ENCODE measurements around the gene LRRC15.
A peak's percentile ranks its signal among the peaks of the same experiment; 100 is the strongest.

The LRRC15 gene

DNA sequence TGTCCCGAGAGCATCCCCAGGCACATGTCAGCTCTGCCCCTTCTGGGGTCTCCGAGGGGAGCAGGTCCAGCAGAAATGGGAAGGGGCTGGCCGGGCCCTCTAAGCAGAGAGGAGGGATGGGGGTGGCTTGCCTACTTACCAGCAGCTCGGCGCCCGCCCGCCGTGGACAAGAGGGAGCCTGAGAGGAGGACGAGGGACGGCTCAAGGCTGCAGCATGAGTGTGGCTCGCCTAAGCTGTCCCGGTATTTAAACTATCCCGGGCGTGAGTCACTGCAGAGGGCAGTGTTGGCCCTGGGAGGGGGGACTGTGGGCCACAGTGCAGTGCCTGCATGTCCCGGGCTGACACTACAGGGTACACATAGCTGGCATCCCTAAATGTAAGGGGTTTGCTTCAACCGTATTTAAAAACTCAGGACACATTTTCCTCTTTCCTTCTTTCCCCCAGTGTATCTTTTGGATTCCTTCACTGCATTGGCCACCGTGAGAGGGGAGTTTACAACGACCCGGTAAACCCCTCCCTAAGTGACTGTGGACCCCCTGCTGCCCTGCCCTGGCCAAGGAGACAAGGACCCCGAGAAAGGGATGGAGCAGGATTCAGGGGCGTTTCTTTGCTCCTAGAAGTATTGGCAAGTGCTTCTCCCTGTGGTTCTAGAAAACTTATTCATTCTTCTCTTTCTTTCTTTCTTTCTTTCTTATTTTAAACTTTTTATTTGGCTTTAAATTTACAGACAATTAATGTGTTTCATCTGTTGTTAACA lies at the start of gene LRRC15:
Gene LRRC15 (minus strand): TSS at position 222 of the 758 bp plus-strand sequence. CDS start 8,700 bp downstream, outside the sequence.
- no peak for DNase-seq

DNA sequence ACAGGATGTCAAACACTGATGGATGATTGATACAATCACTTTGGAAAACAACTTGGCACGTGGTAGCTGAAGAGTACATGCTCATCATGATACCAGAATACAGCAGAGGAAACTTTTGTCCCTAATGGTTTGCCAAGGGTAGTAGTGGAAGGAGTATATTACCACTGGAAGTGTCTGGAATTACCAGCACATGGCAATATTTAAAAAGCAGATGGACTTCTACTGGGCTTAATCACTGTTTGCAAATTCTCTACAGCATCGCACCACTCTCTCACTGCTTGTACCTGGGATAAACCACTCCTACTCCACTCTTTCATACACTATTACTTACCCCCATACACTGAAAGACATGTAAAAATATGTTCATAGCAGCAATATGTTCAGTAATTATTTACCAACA lies 49.1 kb upstream of the LRRC15 start:
- no peak for DNase-seq

DNA sequence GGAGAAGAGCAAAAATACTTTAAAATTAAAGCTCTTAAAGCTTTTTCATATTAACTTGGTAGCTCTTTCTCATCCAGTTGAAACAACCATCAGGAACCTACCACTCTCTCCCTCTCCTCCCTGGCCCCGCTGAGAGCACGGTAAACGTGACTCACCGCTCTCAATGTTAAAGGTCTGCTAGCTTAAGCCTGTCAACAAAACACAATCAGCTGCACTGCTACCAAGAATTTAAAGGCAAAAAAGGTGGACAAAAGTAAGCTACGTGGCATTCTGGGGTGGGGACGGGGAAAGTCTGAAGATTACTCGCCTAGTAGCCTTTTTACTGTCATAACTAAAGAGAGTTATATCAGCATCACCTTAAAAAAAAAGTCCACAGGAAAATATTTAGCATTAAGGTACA lies 37.9 kb upstream of the LRRC15 start:
- no peak for DNase-seq

DNA sequence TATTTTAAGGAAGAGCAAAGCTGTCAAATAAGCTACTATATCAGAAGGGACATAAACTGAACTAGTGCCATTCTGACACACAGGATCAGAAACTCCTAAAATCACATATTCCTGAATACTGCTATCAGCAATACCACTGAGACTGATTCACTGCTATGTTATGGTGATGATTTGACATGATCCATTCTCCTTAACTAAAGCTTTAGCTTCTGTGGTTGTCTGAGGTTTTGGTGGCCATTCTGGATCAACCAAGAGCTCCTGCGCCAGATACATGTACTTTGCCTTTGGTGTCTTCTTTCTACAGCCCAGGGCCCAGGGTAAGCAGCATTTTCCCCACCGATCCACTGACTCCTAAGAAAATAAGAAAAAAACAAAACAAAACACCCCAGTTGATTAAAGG lies 36.2 kb upstream of the LRRC15 start:
- no peak for DNase-seq

DNA sequence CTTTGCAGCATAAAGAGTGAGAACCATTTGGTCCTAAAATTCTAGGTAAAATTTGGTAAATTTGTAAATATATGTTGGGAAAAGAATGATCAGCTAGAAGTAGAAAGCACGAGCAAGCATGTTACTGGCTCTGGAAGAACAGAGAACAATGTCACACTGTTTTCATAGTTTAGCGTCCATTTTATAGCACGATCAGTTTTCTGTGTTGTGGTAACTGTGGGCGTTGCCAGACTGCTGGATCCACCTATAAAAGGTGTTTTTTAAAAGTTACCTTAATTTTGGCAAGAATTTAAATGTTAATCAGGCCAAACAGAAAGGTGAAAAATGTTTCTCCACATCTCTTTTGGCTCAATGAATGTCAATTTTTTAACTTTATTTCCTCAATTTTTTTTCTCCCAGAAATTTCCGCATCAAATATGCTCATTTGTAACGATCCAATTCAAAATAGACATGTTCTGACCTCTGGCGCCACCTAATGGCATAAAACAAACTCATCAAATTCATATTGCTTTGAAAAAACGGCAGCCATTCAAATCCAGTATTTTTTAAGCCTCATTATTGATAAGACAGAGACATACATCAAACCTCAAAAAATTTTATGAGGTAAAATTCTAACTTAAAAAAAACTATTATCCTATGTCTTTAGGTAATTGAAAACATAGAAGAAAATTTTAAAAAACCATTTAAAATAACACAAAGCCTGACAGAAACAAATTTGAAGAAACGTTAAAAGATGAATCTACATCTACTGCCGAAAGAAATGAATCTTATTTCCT lies 35.0 kb upstream of the LRRC15 start:
- DNase-seq = peak; percentile 22

DNA sequence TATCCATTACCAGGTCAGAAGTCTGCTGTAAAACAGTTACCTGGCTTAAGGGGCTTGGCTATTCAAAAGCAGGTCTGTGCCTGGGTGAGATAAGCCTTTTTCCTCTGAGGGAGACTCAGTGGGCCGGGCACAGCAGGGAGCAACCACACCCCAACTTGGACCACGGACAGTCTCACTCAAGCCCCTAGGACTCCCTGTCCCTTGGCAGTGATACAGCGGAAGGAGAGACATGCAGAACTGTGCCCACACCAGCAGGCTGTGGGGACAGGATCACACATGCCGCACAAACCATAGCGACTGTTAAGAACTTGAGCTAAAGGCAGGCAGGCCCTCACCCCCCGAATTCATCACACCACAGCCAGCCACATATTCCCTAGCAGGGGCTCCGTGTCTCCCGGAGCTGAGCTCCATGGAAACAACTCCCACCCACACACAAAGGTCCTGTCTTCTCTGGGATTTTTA lies 32.4 kb upstream of the LRRC15 start:
- DNase-seq = no peak

DNA sequence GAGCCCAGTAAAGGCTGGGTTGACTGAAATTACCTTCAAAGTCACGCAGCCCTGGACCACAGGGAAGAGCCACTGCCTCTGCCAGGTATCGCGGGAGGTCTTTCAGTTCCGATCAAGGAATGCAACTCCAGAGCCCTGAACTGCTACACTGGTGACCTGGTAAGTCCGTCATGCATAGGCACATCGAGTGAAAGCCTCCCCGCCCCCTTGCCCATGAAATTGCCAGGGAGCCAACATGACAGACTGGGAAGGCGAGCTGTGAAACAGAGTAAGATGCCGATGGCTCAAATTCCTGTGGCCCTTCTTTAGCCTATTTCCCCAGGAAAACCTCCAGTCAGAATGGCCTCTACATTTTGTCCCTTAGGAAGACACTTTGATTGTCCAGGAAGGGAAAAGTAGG lies 31.8 kb upstream of the LRRC15 start:
- no peak for DNase-seq

DNA sequence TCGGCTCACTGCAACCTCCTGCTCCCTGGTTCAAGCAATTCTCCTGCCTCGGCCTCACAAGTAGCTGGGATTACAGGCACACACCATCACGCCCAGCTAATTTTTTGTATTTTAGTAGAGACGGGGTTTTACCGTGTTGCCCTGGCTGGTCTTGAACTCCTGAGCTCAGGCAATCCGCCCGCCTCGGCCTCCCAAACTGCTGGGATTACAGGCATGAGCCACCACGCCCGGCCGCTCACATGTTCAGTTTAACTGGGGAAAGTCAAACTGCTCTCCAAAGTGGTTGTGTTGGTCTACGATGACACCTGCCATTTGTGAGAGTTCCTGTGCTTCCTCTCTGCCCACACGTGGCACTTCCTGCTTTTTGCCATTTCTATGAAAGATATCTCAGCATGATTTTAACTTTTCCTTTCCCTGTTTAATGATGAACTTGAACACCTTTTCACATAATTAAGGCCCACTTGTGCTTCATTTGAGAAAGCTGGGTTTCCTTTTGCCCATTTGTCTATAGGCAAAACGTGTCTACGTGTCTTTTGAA lies 30.4 kb upstream of the LRRC15 start:
- no peak for DNase-seq

DNA sequence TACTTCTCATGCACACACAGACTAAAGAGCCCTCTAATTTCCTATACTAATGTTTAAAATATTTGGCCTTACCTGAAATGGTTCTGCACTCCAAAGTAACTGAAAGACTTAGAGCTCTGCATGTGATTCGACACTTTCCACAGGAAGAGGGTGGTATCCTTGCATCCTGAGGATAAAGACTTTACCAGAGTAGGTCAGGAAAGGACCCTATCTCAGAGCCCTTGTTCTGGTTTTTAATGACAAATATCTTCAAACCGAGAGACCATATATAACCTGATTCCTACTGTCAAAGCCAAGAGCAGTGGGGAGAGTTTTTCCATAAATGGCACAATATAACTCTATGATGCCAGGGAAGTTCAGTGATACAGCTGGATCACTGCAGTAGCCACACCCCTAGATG lies 29.6 kb upstream of the LRRC15 start, which contains the start of gene GP5:
Gene GP5 (minus strand): TSS at position 101 of the 400 bp plus-strand sequence. CDS start 984 bp downstream, outside the sequence.
- no peak for DNase-seq

DNA sequence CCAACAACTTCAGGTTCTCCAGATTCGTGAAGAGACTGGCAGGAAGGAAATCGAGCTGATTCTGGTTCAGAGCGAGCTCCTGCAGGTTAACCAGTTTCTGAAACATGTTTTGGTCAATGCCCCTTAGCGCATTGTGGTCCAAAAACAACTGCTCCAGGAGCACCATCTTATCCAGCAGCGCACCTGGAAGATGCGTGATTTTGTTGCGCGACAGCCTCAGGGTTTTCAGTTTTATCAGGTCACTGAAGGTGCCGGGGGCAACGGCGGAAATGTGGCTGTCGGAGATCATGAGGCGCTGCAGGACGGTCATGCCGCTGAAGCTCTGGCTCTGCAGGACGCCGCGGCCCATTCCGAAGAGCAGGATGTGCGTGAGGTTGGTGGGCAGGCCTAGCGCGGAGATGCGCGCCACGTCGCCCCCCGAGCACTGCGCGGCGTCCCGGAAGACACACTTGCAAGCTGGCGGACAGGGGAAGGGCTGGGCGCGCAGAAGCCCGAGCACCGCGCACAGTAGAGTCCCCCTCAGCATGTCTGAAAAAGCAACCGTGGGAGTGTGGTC lies 28.3 kb upstream of the LRRC15 start:
- no peak for DNase-seq

DNA sequence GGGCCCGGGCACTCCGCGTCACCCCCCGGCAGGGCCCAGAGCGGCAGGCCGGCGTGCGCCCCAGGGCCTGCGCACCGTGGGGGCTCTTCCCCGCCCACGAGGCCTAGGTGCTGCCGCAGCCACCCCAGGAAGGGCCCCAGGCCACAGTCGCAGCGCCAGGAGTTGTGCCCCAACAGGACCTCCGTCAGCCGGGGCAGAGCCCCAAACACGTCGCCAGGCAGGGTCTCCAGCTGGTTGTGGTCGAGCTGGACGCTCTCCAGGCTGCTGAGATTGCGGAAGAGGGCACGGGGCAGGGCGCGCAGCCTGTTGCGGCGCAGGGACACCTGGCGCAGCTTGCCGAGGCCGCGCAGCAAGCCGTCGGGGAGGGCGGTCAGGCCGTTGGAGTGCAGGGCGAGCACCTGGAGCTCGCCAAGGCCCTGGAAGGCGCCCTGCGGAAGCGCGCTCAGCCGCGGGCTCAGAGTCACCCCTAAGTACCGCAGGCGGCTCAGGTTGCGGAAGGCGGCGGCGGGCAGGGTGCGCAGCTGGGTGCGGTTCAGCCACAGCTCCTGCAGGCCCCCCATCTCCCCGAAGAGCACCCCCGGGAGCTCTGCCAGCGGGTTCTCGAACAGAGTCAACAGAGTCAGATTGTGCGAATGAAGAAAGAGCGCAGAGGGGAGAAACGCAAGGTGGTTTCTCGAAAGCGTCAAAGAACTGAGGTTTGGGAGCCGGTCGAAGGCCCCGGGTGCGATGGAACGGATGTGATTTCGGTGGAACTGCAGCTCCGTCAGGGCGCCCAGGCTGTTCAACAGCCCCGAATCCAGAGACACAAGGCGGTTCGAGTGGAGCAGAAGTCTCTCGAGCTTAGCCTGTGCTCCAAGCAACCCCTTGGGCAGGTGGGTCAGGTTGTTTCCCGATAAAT lies 27.6 kb upstream of the LRRC15 start:
- DNase-seq = peak; percentile 48

DNA sequence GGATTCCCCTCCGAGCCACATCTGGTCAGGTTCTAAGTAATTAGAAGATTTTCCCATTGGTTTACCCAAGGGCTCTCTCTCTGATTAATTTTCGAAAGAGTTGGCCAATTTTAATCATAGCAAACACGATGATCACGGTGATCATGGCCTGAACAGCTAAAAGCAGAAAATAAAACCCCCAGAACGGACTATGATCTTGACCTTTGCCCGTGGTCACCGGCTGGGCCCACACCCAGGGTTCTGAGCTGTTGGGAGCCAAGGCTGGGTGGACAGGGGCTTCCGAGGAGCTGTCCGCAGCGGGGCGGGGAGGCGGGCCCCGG lies 27.0 kb upstream of the LRRC15 start:
- DNase-seq = no peak

DNA sequence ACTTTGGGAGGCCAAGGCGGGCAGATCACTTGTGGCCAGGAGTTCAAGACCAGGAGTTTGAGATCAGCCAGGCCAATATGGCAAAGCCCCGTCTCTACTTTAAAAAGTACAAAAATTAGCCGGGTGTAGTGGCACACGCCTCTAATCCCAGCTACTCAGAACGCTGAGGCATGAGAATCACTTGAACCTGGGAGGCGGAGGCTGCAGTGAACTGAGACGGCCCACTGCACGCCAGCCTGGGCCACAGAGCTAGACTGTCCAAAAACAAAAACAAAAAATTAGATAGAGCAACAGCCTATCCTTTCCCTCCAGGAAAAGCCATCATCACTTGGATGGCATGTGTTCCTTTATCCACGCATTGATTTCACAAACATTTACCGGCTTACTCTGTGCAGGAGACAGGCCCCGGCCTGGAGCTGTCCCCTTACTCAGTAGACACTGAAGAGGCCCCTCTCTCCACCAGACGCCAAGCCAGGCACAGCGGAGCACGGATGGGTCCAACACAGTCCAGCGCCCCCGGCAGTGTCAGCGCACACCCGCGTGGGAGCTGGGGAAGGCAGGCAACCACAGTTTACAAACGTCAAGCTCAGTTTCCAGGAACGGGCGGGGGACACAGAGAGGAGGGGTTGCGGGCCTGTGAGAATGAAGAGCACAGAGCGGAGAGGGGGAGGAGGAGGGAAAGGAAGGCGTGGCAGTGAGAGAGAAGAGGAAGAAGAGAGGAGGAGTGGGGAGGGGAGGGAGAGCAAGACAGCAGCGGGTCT lies 26.4 kb upstream of the LRRC15 start:
- DNase-seq = peak; percentile 54

DNA sequence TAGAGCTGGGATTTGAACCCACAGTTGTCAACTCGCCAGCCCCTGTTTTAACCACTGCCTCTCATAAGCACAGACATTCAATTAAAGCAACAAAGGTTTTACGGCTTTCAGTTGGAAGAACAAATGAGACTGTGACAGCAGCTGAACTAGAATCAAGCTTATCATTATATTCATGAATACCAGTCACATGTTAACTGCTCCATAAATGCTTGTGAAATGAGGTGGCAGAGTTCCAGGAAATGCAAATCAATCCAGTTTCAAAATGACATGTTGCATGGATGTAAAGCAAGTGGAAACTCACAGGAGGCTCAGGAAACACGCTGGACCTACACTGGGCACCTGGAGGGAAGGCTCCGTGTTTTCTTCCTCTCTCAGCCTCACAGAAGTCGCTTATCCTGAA lies 25.7 kb upstream of the LRRC15 start:
- DNase-seq = no peak

DNA sequence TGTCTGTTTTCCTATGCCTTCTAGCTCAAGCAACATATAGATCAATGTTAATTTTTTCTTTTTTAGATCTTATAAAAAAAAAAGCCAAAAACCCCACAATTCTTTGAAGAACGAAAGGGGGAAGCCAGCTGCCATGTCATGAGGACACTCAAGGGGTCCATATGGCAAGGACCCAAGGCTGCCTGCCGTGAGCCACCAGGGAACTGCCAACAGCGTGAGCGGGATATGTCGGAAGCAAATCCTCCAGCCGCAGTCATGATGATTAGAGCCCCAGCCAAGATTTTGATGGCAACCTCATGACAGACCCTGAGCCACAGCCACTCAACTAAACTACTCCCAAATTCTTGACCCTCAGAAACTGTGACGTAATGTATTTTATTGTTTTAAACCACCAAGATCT lies 23.0 kb upstream of the LRRC15 start:
- DNase-seq = no peak

DNA sequence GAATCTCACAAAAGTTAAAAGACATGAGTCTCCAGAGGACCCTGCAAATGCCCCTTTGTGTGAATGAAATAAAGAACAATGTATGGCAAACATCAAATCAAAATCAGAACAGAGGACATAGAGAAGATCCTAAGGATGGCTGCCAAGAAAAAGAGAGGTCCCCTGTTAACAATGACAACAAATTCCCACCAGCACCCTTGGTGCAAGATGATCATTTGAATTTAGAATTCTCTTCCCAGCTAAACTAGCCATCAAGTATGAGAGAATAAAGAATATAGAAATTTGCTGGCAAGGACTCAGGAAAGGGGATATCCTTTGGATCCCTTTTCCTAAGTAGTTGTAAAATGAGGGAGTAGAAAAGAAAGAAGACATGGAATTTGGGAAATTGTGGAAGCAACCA lies 21.3 kb upstream of the LRRC15 start:
- DNase-seq = no peak

DNA sequence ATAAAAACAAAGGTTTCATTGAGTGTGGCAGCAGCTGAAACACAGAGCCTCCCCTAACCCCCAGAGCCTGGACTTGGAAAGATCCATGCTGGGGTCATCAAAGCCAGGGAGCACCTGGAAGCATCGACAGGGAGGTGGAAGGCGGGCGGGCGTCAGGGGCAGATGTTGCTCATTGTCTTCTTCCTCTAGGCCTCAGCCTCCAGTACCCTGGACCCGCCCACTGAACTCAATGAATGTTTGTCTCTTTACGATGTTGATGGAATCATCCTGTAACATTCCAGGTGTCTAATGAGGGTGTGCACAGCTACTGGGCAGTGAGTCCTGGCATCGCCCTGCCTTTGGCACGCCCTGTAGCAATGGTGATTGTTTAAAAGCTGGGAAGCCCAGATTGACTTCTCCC lies 19.7 kb upstream of the LRRC15 start:
- no peak for DNase-seq

DNA sequence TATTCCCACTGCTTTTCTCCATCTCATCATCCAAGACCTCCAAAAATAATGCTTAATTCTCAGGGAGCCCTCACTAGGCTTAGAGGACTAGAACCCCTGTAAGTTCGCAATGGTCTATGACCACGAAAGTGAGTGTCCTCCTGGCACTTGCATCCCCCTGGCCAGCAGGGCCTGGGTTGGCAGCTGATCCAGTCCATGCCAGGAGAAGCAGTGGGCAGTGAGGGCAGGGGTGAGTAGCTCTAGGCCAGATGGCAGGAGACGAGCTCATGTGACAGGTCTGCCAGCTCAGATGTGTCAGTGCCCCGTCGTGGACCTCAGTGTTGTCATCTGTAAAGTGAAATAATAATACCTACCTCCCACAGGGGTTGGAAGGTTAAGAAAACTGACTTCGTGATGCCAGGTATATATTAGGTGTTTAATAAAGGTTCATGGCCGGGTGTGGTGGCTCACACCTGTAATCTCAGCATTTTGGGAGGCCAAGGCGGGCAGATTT lies 18.4 kb upstream of the LRRC15 start:
- DNase-seq = no peak

DNA sequence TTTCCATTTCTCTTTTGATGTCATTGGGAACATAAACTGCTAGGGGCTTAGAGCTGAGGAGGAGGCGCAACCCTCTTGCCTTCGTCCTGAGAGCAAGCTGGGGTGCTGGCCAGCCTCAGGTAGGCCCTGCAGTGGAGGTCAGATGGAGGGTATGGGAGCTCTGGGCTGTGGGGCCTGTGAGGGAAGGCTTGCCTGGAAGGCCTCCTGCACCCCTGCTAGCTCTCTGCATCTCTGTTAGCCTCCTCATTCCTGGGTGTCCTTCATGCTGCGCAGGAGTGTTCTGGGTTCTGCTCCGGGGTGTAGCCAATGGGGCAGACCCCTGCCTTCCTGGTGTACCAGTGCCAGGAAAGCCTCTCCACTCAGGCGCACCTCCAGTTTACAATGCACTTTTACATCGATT lies 17.7 kb upstream of the LRRC15 start:
- DNase-seq = no peak

DNA sequence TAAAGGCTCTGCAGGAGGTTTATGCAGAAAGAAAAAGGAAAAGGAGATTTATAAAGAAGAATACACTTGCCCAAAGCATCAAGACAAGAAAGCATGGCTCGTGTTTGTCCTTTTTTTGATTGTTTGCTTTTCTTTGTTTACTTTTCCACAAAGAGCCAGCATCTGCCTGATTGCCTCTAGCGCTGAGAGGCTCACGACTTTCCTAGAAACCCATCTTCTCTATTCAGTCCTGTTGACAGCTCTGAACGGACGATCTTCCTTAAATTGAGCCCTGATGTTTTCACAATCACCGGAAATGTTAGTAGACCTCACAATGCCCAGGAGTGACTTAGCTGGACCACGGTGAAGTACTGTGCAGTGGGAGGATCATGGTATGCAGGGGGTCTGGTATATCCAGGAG lies 17.1 kb upstream of the LRRC15 start:
- DNase-seq = no peak

DNA sequence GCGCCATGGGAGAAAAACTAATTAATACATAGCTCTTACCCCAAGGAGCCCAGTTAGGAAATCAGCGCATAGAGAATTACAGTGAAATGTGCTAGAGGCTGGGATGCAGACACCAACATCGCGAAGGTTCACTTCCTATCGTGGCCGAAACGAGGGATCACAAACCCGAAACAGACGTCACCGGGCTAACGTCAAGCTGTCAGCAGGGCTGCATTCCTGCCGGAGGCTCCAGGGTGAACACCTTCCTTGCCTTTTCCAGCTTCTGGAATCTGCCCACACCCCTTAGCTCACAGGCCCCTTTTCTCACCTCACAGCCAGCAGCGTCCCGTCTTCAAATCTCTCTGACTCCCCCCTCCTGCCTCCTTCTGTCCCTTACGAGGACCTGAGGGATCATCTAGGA lies 16.5 kb upstream of the LRRC15 start:
- DNase-seq = no peak

DNA sequence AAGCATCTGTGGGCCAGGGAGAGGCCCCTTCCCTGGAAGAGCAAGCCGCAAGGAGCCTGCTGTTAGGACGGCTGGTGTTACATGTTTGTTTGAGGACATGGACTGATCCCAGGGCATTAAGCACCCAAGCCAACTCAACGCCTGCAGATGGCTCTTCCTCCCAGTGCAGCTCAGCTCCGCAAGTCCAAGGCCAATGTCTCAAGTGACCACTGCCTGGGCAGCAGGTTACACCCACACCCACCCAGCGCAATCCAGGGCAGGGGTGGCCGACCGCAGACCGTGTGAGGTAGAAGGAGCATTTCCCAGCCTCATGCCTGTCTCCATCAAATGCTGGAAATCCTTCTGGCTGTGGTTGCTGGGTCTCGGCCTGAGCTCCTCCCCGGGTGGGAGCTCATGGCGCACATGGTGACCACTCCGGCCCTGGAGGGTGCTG lies 15.0 kb upstream of the LRRC15 start:
- DNase-seq = no peak
